Esophagus mucosa (tissue), 1 donor: ENCODE data around the gene CD81. TPM values are rescaled to one million over a fixed set of nuclear protein-coding genes. Genes with fewer than 3 reads are reported as not detected.
"Not testable (repeated sequence)": the region's sequence is repeated elsewhere in the genome, so short reads cannot be mapped to it uniquely, and the experiment has no call there.

Experiments used
- ATAC-seq: fragments of 200-7000 bp; cut with Tn5 transposase; one replicate; pipeline ENCODE4 v1.9.1; 2020
- total RNA-seq: library from RNA; stranded (reverse); gene quantifications from one replicate; pipeline ENCODE4 v1.2.4, GENCODE V29; 2023
- donor health status: DM: yes; HTN: yes; CAD: no.

The CD81 gene, protein sequence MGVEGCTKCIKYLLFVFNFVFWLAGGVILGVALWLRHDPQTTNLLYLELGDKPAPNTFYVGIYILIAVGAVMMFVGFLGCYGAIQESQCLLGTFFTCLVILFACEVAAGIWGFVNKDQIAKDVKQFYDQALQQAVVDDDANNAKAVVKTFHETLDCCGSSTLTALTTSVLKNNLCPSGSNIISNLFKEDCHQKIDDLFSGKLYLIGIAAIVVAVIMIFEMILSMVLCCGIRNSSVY
- total RNA-seq, result 150 TPM

DNA sequence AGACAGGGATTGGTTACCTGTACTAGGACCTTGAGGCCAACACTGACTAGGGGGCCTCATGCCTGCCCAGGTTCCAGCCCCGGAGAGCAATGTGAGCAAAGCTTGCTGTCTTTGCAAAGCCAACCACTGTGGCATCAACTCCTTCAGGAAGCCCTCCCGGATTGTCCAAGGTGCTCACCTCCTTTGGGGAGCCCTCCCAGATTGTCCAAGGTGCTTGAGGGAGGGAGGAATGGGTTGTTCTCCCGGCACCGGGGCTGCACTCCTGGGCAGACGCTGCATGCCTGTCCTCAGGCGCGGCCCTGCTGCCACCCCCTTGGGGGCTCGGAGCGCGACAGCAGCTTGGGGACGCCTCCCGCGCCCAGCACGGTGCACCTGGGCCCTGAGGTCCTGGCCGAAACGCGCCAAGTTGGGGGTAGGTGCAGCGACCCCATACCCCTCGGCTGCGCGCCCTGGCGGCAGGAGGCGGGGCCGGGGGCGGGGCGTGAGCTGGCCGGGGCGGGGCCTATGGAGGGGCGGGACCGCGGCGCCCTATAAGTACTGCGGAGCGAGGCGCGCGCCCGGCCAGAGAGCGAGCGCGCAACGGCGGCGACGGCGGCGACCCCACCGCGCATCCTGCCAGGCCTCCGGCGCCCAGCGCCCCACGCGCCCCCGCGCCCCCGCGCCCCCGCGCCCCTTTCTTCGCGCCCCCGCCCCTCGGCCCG lies at the start of gene CD81:
Gene CD81 (plus strand): TSS at position 560 of the 701 bp plus-strand sequence. CDS start 240 bp downstream, outside the sequence.
- ATAC-seq, result peak; percentile 68

DNA sequence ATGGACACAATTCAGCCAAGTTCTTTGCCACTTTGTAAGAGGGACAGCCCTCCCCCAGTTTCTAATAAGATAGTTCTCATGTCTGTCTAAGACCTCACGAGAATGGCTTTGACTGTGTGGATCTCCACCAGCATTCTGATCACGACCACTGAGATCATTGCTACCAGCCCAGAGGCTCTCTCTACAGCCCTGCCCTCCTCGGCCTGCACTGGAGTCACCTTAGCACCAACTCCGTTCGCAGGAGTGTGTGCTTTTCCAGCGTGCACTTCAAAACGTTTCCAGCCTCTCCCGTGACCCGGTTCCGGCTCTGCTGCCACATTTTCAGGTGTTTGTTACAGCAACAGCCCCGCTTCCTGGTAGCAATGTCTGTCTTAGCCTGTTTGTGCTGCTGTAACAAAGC lies 49.1 kb upstream of the CD81 start:
- ATAC-seq, result no peak

DNA sequence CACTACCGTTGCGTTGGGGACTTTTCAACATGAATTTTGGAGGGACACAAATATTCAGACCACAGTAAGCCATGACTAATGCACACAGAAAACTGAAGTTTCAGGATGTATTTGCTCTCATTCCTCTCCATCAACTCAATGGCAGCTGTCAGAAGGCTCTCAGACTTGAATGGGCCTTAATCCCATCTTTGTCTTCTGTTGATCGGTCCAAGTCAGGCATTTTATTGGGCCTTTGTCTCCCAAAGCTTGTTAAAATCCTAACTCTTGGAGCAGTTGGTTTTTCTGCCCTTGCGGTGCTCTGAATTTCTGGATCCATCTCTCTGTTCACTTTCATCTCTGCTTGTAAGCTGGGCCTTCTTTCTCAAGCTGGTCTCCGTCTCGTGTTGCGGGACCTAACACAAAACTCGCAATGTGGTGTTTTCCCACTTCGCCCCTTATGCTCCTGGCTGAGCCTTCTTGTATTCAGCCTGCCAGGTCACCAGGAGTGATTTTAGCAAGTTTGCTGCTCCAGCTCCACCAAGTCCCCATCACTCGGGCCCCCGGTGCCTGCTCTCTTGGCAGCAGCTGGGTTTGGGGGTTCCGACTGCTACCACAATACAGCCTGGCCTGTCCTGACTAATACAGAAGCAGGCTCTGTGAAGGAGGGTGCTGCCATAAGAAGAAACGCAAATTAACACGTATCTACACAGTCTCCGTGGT lies 48.3 kb upstream of the CD81 start:
- no peak for ATAC-seq

DNA sequence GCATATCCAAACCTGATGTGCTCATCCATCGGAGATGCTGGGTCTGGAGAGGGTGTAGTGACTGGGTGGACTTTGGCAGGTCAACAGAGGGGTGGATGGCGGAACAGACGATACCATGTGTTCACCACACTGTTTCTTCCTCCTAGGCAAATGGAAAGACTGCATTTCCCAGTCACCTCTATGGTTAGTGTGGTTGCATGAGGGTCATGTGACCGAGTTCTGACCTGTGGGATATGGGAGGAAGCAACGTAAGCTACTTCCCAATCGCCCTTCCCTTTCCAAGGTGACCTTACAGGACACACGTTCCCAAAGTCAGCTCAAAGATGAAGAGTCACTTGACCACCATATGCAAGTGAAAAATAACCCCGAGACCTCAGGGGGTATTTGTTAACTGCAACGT lies 47.6 kb upstream of the CD81 start:
- ATAC-seq, result no peak

DNA sequence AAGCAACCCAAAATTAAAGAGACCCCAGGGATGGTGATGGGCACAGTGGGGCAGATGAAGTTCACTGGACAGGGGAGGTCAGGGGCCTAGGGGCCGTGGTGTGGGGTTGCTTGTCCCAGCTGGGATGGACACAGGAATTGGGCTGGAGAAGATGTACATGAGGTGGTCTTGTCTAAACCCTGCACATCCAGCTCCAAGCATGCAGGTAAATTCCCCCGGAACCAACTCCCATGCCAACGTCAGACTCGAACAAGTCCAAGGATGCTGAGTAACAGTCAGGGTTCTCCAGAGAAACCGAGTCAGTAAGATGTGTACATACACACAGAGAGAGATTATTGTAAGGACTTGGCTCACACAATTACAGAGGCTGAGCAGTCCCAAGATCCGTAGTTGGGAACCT lies 46.4 kb upstream of the CD81 start:
- no peak for ATAC-seq

DNA sequence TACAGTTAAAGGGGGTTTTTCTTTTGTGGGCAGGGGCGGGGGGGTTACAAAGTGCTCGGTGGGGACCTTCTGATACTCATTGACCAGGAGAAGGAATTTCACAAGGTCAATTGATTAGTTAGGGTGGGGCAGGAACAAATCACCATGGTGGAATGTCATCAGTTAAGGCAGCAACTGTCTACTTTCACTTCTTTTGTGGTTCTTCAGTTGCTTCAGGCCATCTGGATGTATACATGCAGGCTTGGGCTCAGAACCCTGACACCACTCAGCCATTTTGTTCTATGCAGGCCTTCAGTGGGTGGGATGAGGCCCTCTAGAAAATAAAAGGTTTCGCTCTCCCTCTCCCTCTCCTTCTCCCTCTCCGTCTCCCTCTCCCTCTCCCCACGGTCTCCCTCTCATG lies 45.7 kb upstream of the CD81 start:
- ATAC-seq, result no peak

DNA sequence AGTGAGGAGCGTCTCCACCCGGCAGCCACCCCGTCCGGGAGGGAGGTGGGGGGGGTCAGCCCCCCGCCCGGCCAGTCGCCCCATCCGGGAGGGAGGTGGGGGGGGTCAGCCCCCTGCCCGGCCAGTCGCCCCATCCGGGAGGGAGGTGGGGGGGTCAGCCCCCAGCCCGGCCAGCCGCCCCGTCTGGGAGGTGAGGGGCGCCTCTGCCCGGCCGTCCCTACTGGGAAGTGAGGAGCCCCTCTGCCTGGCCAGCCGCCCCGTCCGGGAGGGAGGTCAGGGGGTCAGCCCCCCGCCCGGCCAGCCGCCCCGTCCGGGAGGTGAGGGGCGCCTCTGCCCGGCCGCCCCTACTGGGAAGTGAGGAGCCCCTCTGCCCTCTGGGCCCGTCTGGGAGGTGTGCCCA lies 44.5 kb upstream of the CD81 start:
- ATAC-seq, result not testable (repeated sequence)

DNA sequence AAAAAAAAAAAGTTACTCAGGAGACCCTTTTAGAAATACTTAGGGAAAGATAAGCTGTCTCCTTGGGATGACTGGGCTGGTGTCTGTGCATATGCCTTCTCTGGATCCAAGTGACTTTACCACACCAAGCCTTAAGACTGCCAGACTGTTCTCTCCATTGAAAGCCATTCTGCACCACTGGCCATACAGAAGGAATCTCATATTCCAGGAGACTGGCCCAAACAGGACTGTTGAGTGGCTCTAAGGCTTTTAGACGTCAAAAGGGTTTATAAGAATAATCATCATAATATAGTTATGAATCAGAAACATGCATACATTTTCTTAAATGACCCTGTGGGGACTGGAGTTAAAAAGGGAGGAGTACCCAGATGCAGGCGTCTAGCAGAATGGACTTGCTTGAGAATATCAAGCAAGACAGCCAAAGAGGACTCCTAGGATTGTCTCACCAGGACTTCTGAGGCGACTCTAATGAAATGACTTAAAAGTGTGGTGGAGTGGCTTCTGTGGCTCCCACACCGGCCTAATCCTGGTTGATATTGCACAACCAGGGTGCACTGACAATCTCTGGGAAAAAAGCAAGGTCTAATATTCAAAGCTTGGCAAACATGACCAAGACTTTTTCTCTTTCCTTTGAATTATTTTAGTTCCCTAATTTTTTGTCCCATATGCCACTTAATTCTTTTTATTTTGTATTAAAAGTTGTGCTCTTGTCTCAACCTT lies 43.5 kb upstream of the CD81 start:
- ATAC-seq, result peak; percentile 21

DNA sequence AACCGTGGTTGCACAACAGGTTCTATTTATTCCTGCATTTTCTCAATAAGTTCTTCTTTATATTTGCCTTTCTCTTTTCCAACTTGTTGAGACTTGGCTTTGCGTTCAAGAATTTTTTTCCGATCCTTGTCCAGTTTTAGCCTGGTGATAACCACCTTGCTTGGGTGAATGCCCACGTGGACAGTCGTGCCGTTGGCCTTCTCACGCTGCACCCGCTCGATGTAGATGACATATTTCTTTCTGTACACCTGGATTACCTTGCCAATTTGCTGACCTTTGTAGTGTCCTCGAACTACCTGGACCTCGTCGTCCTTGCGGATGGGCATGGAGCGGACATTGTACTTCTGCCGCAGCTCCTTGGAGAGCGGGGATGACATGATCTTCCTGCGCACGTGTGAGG lies 41.8 kb upstream of the CD81 start:
- ATAC-seq, result peak; percentile 13

DNA sequence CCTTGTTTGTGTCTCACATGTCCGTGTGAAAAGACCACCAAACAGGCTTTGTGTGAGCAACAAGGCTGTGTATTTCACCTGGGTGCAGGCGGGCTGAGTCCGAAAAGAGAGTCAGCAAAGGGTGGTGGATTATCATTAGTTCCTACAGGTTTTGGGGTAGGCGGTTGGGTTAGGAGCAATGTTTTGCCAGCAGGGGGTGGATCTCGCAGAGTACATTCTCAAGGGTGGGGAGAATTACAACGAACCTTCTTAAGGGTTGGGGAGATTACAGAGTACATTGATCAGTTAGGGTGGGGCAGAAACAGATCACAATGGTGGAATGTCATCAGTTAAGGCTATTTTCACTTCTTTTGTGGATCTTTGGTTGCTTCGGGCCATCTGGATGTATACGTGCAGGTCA lies 38.4 kb upstream of the CD81 start:
- ATAC-seq, result not testable (repeated sequence)

DNA sequence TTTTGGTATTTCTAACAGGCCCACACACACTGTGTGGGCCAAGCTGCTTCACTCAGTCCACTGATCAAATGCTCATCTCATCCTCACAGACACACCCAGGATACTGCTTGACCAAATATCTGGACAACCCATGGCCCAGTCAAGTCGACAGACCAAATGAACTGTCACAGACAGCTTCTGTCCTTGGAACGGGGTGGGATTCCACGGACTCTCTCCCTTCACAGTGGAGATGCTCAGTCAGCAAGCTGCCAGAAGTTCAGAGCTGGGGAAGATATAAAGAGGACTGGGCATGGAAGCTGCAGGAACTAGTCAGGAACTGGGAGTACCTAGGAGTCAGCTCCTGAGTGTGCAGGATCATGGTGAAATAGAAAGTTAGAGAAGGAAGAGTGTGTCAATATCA lies 34.6 kb upstream of the CD81 start:
- no peak for ATAC-seq

DNA sequence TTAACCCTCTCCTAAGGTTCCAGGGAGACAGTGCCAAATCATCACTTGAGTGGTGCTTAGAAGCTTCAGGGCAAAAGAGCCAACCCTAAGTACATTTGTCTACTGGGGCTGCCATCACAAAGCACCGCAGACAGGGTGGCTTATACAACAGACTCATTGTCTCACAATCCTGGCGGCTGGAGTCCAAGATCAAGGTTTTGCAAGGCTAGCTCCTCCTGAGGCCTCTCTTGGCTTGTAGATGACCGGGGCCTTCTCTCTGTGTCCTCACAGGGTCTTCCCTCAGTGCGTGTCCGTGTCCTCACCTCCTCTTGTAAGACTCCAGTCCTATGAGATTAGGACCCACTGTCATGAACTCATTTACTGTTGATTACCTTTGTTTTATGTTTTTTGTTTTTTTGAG lies 34.1 kb upstream of the CD81 start:
- no peak for ATAC-seq

DNA sequence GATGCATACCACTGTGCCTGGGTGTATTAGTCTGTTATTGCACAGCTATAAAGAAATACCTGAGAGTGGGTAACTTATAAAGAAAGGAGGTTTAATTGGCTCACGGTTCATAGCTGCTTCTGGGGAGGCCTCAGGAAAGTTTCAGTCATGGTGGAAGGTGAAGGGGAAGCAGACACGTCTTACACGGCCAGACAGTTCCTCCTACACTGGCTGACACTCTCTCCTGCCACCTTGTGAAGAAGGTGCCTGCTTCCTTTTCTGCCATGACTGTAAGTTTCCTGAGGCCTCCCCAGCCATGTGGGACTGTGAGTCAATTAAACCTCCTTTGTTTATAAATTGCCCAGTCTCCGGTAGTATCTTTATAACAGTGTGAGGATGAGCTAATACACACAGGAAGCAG lies 33.6 kb upstream of the CD81 start:
- no peak for ATAC-seq

DNA sequence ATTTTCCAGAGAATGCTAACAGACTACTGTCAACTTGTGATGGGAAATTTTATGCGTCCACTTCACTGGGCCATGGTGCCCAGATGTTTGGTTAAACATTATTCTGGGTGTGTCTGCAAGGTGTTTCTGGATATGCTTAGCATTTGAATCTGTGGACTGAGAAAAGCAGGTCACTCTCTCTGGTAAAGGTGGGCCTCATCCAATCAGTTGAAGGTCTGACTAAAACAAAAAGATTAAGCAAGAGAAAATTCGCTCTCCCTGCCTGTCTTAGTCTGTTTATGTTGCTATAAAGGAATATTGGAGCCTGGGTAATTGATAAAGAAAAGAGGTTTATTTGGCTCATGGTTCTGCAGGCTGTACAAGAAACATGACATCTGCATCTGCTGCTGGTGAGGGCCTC lies 32.1 kb upstream of the CD81 start:
- ATAC-seq, result no peak

DNA sequence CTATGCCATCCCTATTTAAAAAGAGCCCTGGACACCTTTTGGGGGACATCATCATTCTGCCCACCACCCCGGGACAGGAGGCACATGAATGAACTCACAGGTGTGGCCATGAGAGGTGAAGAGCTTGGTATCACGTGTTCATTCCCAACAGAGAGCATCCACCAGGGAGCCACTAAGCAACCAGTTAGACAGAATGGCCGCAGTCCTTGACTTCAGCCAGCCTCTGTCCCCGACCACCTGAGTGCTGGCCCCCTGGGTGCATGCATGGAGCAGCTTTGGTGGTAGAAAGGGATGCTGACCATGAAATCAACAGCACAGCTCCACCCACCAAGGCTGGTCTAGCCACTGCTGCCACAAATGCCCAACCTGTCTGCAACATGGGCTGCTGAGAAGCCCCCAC lies 31.1 kb upstream of the CD81 start:
- ATAC-seq, result no peak

DNA sequence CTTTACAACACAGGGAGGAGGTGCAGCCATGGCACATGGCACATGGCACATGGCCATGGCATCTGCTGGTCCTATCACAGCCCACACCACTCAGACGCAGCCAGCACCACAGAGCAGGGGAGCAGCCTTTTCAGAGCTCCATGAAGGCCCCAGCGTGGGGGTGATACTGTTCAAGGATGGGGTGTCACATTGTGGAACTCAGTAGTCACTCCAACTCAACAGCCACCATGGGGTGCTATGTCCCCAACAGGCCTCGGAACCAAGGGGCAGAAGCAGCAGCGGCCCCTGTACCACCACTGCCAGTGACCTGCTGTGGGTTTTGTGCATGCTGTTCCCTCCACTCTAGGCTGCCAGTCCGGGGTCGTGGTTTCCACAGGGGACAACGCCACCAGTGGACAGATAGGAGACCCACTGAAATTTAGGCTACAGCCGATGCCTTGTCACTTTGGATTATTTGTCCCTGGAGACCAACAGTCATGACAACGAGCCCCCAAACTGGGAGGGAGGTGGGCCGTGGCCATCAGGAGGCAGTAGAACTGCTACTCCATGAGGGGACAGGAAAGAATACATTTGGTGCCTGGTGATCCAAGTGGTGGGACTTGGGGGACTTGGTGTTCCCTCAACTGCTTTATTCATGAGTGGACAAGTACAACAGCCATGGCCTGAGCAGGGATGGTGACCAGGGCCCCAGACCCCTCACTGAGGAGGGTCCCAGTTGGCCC lies 30.4 kb upstream of the CD81 start:
- ATAC-seq, result no peak

DNA sequence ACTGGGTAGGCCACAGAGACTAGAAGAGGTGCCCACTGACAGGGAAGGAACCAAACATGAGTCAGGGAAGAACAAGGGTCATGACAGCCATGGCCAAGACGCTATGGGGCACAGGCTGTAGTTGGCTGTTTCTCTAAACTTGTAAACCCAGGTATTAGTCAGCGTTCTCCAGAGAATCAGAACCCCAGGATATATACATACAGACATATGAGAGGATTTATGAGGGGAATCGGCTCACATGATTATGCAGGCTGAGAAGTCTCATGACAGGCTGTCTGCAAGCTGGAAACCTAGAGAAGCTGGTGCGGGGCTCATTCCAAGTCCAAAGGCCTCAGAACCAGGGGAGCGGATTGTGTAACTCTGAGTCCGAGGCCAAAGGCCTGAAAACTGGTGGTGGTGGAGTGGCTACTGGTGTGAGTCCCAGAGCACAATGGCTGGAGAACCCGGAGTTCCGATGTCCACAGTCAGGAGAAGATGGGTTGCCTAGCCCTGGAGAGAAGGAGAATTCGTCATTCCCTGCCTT lies 29.7 kb upstream of the CD81 start:
- no peak for ATAC-seq

DNA sequence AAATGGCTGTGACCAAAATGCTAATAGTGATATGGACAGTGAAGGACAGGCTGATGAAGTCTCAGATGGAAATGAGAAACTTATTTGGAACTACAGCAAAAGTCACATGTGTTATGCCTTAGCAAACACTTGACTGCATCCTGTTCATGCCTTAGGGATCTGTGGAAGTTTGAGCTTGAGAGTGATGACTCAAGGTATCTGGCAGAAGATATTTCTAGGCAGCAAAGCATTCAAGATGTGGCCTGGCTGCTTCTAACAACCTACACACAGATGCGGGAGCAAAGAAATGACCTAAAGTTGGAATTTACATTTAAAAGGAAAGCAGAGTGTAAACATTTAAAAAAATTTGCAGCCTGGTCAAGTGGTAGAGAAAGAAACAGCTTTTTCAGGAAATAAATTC lies 28.1 kb upstream of the CD81 start:
- no peak for ATAC-seq

DNA sequence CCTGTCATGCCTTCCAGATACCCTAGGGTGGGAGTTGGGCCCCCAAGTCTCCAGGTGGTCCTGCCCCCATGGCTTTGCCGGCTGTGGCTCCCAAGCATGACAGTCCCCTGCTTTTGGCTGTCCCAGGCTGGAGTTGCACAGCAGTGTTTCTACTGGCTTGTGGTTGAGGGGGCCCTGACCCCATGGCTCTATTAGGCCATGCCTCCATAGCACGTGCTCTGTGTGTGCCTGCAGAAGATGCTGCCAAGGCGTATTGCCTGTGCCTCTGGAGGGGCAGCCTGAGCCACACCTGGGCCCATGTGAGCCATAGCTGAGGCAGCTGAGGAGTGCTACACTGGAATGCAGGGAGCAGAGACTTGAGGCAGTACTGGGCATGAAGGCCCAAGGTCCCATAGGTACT lies 25.4 kb upstream of the CD81 start:
- ATAC-seq, result no peak

DNA sequence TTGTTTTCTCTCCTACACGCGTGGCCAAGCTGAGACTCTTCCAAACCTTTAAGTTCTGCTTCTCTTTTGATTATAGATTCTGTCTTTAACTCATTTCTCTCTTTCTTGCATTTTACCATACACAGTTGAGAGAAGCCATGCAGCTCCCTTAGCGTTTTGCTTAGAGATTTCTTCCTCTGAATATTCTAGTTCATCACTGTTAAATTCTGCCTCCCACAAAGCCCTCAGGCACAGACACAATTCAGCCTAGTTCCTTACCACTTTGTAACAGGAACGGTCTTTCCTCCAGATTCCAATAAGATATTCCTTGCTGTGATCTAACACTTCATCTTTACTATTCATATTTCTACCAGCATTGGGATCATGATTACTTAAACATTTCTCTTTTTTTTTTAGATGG lies 24.7 kb upstream of the CD81 start:
- no peak for ATAC-seq

DNA sequence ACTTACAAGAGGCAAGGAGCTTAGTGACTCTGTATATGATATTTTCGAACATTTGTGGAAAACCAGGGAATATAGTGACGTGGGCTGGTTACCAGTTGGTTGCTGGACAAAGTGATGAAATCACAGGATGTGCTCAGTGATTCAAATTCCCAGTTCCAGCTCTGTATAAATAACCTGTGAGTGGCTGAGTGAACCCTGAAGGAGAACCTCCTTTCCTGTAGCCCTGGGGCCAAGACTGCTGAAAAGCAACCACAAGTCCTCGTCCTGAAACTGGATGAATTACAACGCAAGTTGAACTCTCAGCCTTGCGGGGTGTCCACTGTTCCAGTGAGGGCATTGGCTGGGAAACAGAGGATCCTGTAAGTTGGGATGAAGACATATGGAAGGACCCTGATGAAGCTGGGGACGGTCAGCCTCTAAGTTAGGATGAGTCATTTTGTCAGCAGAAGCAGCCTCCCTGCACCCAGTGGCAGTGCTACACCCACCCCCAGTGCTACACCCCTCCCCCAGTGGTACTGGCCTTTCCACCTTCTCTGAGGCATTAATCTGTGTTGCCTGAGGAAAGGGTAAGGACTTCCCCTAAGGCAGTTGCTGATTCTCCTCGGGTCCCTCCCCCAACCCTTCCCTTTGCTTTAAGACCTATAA lies 22.0 kb upstream of the CD81 start:
- ATAC-seq, result no peak

DNA sequence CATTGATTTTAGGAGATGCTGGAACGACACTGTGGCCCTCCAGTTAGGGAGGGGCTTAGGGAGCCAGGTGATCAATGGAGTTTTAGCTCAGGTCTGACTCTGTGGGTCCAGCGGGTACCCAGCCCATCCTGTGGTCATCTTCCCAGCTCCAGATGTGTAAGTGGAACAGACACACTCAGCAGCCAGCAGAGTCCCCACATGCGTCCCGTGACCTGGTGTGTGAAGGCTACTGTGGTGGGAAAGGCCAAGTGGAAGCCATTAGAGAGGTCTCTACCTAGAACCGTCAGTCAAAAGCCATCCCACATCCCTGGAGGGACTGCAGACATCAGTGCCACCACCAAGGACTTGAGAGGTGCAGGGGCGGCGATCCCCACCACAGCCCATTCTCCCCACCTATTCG lies 19.9 kb upstream of the CD81 start:
- ATAC-seq, result no peak
